HepG2 (cell line): ENCODE measurements around the gene PIP4K2B. TPM values are rescaled to one million over a fixed set of nuclear protein-coding genes. Genes with fewer than 3 reads are reported as not detected.
A peak's percentile ranks its signal among the peaks of the same experiment; 100 is the strongest.

Experiments used
- CTCF ChIP-seq: sonication (generic); formaldehyde crosslinking; IDR thresholded peaks from 2 replicates; pipeline ENCODE4 v1.5.0; 2020; ENCODE audit warnings: mild to moderate bottlenecking, missing genetic modification reagents, moderate library complexity
- ERF ChIP-seq: IDR thresholded peaks from 2 replicates; pipeline ENCODE4 v1.6.1; 2018; ENCODE audit warnings: missing biosample characterization, missing genetic modification reagents
- FOXO1 ChIP-seq: sonication (generic); formaldehyde crosslinking; IDR thresholded peaks from 2 replicates; pipeline ENCODE4 v1.4.0; 2020; ENCODE audit warnings: missing genetic modification reagents
- HMGXB4 ChIP-seq, 2 experiments: sonication (generic) in 1 of 2; formaldehyde crosslinking in 1 of 2; IDR thresholded peaks; 2 replicates each; pipeline versions ENCODE4 v1.4.0 to v1.6.1; 2018 to 2020; ENCODE audit warnings: missing genetic modification reagents in 2 of 2, borderline replicate concordance in 1 of 2, low read depth in 1 of 2, mild to moderate bottlenecking in 1 of 2, missing biosample characterization in 1 of 2
- IRF2 ChIP-seq: IDR thresholded peaks from 2 replicates; pipeline ENCODE4 v1.6.1; 2018; ENCODE audit warnings: missing genetic modification reagents, missing compliant biosample characterization
- NFAT5 ChIP-seq: sonication (generic); formaldehyde crosslinking; IDR thresholded peaks from 2 replicates; pipeline ENCODE4 v1.4.0; 2020; ENCODE audit warnings: missing genetic modification reagents
- NRL ChIP-seq: sonication (generic); formaldehyde crosslinking; IDR thresholded peaks from 2 replicates; pipeline ENCODE4 v1.5.0; 2020; ENCODE audit warnings: missing genetic modification reagents, mild to moderate bottlenecking, moderate library complexity, borderline replicate concordance
- PCBP1 ChIP-seq: fragments of 200-400 bp; formaldehyde crosslinking; IDR thresholded peaks from 2 replicates; pipeline ENCODE4 v1.6.1; 2017; ENCODE audit warnings: mild to moderate bottlenecking, low read depth, low read length, borderline replicate concordance
- POLR2AphosphoS2 ChIP-seq: IDR thresholded peaks from 2 replicates; pipeline ENCODE4 v1.6.1; 2011; ENCODE audit warnings: low read depth, low read length, improper control_type of control experiment
- PTBP1 ChIP-seq: fragments of 200-400 bp; formaldehyde crosslinking; IDR thresholded peaks from 2 replicates; pipeline ENCODE4 v1.6.1; 2018; ENCODE audit warnings: low read length, low read depth; ENCODE audit not compliant: poor library complexity, severe bottlenecking
- RAD21 ChIP-seq: fragments of 450-650 bp; formaldehyde crosslinking; IDR thresholded peaks from 2 replicates; pipeline ENCODE4 v1.5.0; 2020; ENCODE audit warnings: mild to moderate bottlenecking
- RBM22 ChIP-seq: fragments of 200-400 bp; formaldehyde crosslinking; optimal IDR thresholded peaks from 2 replicates; pipeline ENCODE3; 2017; ENCODE audit warnings: mild to moderate bottlenecking, low read length, moderate library complexity
- REPIN1 ChIP-seq: sonication (generic); formaldehyde crosslinking; IDR thresholded peaks from 2 replicates; pipeline ENCODE4 v1.8.0; 2022; ENCODE audit warnings: missing genetic modification reagents, low read depth, mild to moderate bottlenecking, borderline replicate concordance
- SMC3 ChIP-seq: IDR thresholded peaks from 2 replicates; pipeline ENCODE4 v1.6.1; 2011; ENCODE audit warnings: low read length, improper control_type of control experiment
- TCF12 ChIP-seq, 2 experiments: fragments of 450-650 bp in 1 of 2; sonication (generic) in 1 of 2; formaldehyde crosslinking in 1 of 2; IDR thresholded peaks; 2 replicates each; pipeline versions ENCODE4 v1.6.1 to v1.8.0; 2017 to 2022; ENCODE audit warnings: antibody characterized with exemption in 1 of 2, mild to moderate bottlenecking in 1 of 2, missing genetic modification reagents in 1 of 2, moderate library complexity in 1 of 2
- U2AF2 ChIP-seq: fragments of 200-400 bp; formaldehyde crosslinking; IDR thresholded peaks from 2 replicates; pipeline ENCODE4 v1.6.1; 2017; ENCODE audit warnings: low read depth, mild to moderate bottlenecking, low read length
- ZNF484 ChIP-seq: sonication (generic); formaldehyde crosslinking; IDR thresholded peaks from 2 replicates; pipeline ENCODE4 v1.5.1; 2020; ENCODE audit warnings: mild to moderate bottlenecking, low read depth, missing genetic modification reagents, borderline replicate concordance
- ZNF619 ChIP-seq: sonication (generic); formaldehyde crosslinking; IDR thresholded peaks from 2 replicates; pipeline ENCODE4 v1.4.0; 2020; ENCODE audit warnings: mild to moderate bottlenecking, missing genetic modification reagents
- polyA plus RNA-seq, 8 experiments: library from polyadenylated mRNA; depleted of rRNA in 3 of 8; stranded (reverse) in 7 of 8; unstranded in 1 of 8; fragments of >200 nt; fragmentation: Illumina TruSeq in 4 of 8; extraction: Trizol in 4 of 8; gene quantifications; 2 replicates each; pipeline versions ENCODE4 v1.2.1 to v1.2.3, GENCODE V29; 2011 to 2016; ENCODE audit warnings: low read depth in 4 of 8, missing spikeins in 1 of 8, mixed read lengths in 1 of 8; ENCODE audit not compliant: insufficient read depth in 1 of 8
- total RNA-seq, 5 experiments: library from RNA; depleted of rRNA; stranded (reverse); fragments of >200 nt; fragmentation: Illumina TruSeq; extraction: Trizol; gene quantifications; 2 replicates each; pipeline ENCODE4 v1.2.3, GENCODE V29; 2016; ENCODE audit warnings: low read depth in 1 of 5

Gene PIP4K2B
- total and polyA plus RNA-seq, 2 of the 13 experiments (the other 11 are each of a cell fraction or from before 2014, with no cell fraction given), result 20.4 to 54.0 TPM

GRCh38 chr17:38735161-38735997 lies 64.0 kb downstream of the PIP4K2B start (continued):
- TF ChIP-seq NFAT5 (CRISPR knock-in tag), result no peak
- TF ChIP-seq REPIN1 (CRISPR knock-in tag), result peak; percentile 19; the same call in 1 of the 2 replicates
- no peak for TF ChIP-seq U2AF2
- 0 out of 2 replicates have a peak, but pooled peaks have one; percentile 43 for TF ChIP-seq ERF (CRISPR knock-in tag)
- peak; percentile 61 for TF ChIP-seq SMC3
- no peak for TF ChIP-seq FOXO1 (CRISPR knock-in tag)
- peak; percentile 93 for TF ChIP-seq PCBP1
- peak; percentile 28; the same call in 1 of the 2 replicates for TF ChIP-seq ZNF619 (CRISPR knock-in tag)
- TF ChIP-seq CTCF, result peak; percentile 99
- TF ChIP-seq TCF12 (IDR thresholded peaks at IDR 0.05), result no peak
- no peak for TF ChIP-seq TCF12 (CRISPR knock-in tag; IDR thresholded peaks at IDR 0.05)
- TF ChIP-seq ZNF484 (CRISPR knock-in tag), result peak; percentile 60; the same call in 1 of the 2 replicates
- TF ChIP-seq IRF2, result peak; percentile 43; the same call in 1 of the 2 replicates
- TF ChIP-seq NRL, result peak; percentile 85
- TF ChIP-seq HMGXB4 (CRISPR knock-in tag; IDR thresholded peaks at IDR 0.05; ENCODE audit: borderline replicate concordance in 1 of 2, low read depth in 1 of 2), result peak; percentile 70 to 78
- TF ChIP-seq RBM22, result peak; percentile 98
- peak; percentile 65; the same call in 1 of the 2 replicates for TF ChIP-seq POLR2AphosphoS2
- TF ChIP-seq PTBP1, result no peak
- TF ChIP-seq RAD21 (CRISPR knock-in tag), result peak; percentile 90
